Ishikawa (cell line): ENCODE results near the gene FBXL19.

Experiments
- TF ChIP-seq, protein P1 (sequence below): IDR thresholded peaks from 2 replicates; pipeline ENCODE4 v1.6.1; 2012; ENCODE audit warnings: low read depth, mild to moderate bottlenecking
- TF ChIP-seq, protein P2 (sequence below): IDR thresholded peaks from 2 replicates; pipeline ENCODE4 v1.6.1; 2012

DNA sequence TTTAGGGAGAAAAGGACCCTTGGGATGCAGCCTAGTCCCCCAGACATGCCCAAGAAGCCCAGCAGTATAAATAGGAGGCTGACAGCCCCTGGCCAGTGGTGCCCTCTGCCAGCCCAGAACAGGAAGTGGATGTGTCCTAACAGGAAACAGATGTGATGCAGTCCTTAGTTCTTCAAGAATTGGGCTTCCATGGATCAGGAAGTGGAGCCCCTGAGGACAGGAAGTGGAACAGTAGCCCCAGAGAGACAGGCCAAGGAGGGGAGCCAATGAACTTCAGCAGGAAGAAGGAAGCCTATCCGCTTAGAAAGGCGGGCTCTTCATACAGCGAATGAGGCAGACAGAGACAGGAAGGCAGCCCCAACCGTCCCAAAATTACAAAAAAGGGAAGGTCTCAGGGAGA lies 19.8 kb upstream of the FBXL19 start:
- TF ChIP-seq, protein P1, sequence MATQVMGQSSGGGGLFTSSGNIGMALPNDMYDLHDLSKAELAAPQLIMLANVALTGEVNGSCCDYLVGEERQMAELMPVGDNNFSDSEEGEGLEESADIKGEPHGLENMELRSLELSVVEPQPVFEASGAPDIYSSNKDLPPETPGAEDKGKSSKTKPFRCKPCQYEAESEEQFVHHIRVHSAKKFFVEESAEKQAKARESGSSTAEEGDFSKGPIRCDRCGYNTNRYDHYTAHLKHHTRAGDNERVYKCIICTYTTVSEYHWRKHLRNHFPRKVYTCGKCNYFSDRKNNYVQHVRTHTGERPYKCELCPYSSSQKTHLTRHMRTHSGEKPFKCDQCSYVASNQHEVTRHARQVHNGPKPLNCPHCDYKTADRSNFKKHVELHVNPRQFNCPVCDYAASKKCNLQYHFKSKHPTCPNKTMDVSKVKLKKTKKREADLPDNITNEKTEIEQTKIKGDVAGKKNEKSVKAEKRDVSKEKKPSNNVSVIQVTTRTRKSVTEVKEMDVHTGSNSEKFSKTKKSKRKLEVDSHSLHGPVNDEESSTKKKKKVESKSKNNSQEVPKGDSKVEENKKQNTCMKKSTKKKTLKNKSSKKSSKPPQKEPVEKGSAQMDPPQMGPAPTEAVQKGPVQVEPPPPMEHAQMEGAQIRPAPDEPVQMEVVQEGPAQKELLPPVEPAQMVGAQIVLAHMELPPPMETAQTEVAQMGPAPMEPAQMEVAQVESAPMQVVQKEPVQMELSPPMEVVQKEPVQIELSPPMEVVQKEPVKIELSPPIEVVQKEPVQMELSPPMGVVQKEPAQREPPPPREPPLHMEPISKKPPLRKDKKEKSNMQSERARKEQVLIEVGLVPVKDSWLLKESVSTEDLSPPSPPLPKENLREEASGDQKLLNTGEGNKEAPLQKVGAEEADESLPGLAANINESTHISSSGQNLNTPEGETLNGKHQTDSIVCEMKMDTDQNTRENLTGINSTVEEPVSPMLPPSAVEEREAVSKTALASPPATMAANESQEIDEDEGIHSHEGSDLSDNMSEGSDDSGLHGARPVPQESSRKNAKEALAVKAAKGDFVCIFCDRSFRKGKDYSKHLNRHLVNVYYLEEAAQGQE = no peak
- TF ChIP-seq, protein P2, sequence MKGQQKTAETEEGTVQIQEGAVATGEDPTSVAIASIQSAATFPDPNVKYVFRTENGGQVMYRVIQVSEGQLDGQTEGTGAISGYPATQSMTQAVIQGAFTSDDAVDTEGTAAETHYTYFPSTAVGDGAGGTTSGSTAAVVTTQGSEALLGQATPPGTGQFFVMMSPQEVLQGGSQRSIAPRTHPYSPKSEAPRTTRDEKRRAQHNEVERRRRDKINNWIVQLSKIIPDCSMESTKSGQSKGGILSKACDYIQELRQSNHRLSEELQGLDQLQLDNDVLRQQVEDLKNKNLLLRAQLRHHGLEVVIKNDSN = no peak
